HEK293 (cell line): ENCODE measurements around the gene NID1.
A peak's percentile ranks its signal among the peaks of the same experiment; 100 is the strongest.

Source experiments
- CTCF ChIA-PET: fragments of 350-600 bp; formaldehyde crosslinking; extraction: SDS; loops from one replicate; lab custom pipeline; 2021; ENCODE audit warnings: antibody characterized with exemption; lab: Yijun Ruan, JAX
- POLR2A ChIA-PET: fragments of 300-600 bp; formaldehyde crosslinking; extraction: SDS; loops from one replicate; lab custom pipeline; 2020; ENCODE audit warnings: antibody characterized with exemption, inconsistent platforms; lab: Yijun Ruan, JAX
- H3K27ac ChIP-seq: fragments of 200-500 bp; sonication (Bioruptor generic); 2 replicates; pipeline ENCODE4 v1.5.1; 2014; ENCODE audit warnings: low read depth, low read length, control low read depth, inconsistent platforms; ENCODE audit errors: extremely low read depth
- H3K36me3 ChIP-seq, 2 experiments: fragments of 200-500 bp in 1 of 2; sonication (Bioruptor generic) in 1 of 2; 1 replicate in 1 of 2; 2 replicates in 1 of 2; pipeline ENCODE4 v1.5.1; 2014 to 2017; ENCODE audit warnings: inconsistent platforms in 2 of 2, low read length in 2 of 2; ENCODE audit not compliant: control insufficient read depth in 2 of 2, insufficient read depth in 1 of 2
- H3K4me1 ChIP-seq: fragments of 200-500 bp; sonication (Bioruptor generic); 2 replicates; pipeline ENCODE4 v1.5.1; 2014; ENCODE audit warnings: mild to moderate bottlenecking, low read length, inconsistent platforms; ENCODE audit not compliant: control insufficient read depth, insufficient read depth
- H3K4me3 ChIP-seq: 2 replicates; pipeline ENCODE4 v1.5.1; 2011; ENCODE audit warnings: low read depth, mild to moderate bottlenecking, control low read depth, low read length, moderate library complexity
- H3K9me3 ChIP-seq: fragments of 200-500 bp; sonication (Bioruptor generic); 2 replicates; pipeline ENCODE4 v1.5.1; 2014; ENCODE audit warnings: low read depth, low read length, inconsistent platforms; ENCODE audit not compliant: control insufficient read depth, insufficient read depth
- PBX3 ChIP-seq: sonication (generic); formaldehyde crosslinking; IDR thresholded peaks from 2 replicates; pipeline ENCODE4 v1.8.1; 2022; ENCODE audit warnings: mild to moderate bottlenecking, moderate library complexity, missing genetic modification reagents
- SCRT2 ChIP-seq: fragments of 450-650 bp; formaldehyde crosslinking; IDR thresholded peaks from 2 replicates; pipeline ENCODE4 v1.5.1; 2016; ENCODE audit warnings: missing biosample characterization, missing genetic modification characterization
- ZFP3 ChIP-seq: fragments of 450-650 bp; formaldehyde crosslinking; IDR thresholded peaks from 2 replicates; pipeline ENCODE4 v1.5.1; 2016; ENCODE audit warnings: low read depth, missing biosample characterization, missing genetic modification characterization
- ZNF280D ChIP-seq: fragments of 450-650 bp; formaldehyde crosslinking; IDR thresholded peaks from 2 replicates; pipeline ENCODE4 v1.5.1; 2016; ENCODE audit warnings: missing biosample characterization, missing genetic modification characterization
- ZNF311 ChIP-seq: fragments of 450-650 bp; formaldehyde crosslinking; IDR thresholded peaks from 2 replicates; pipeline ENCODE4 v1.5.1; 2017; ENCODE audit warnings: missing biosample characterization, missing genetic modification characterization, borderline replicate concordance
- ZNF354C ChIP-seq: fragments of 450-650 bp; formaldehyde crosslinking; IDR thresholded peaks from 2 replicates; pipeline ENCODE4 v1.5.1; 2016; ENCODE audit warnings: missing biosample characterization, missing genetic modification characterization, low read depth, borderline replicate concordance
- ZNF521 ChIP-seq: fragments of 450-650 bp; formaldehyde crosslinking; IDR thresholded peaks from 2 replicates; pipeline ENCODE4 v1.5.1; 2017; ENCODE audit warnings: missing biosample characterization, mild to moderate bottlenecking, missing genetic modification characterization
- ZNF544 ChIP-seq: fragments of 450-650 bp; formaldehyde crosslinking; IDR thresholded peaks from 2 replicates; pipeline ENCODE4 v1.5.0; 2017; ENCODE audit warnings: missing biosample characterization, missing genetic modification characterization
- ZNF645 ChIP-seq: fragments of 450-650 bp; formaldehyde crosslinking; IDR thresholded peaks from 2 replicates; pipeline ENCODE4; 2016; ENCODE audit warnings: missing biosample characterization, missing genetic modification characterization
- ZNF747 ChIP-seq: fragments of 450-650 bp; formaldehyde crosslinking; IDR thresholded peaks from 2 replicates; pipeline ENCODE4 v1.5.1; 2016; ENCODE audit warnings: missing biosample characterization, missing genetic modification characterization
- ZNF776 ChIP-seq: fragments of 450-650 bp; formaldehyde crosslinking; IDR thresholded peaks from 2 replicates; pipeline ENCODE4 v1.5.0; 2017; ENCODE audit warnings: missing biosample characterization, missing genetic modification characterization, borderline replicate concordance

The NID1 gene

GRCh38 chr1:236020359-236021219, 44.3 kb downstream of the NID1 start:
- H3K4me3 ChIP-seq: no peak overlapping the region
- H3K36me3 ChIP-seq: peaks cover 16 to 78% of the 10 kb centered on the region in 2 experiments
- TF ChIP-seq PBX3: no peak
- TF ChIP-seq ZNF776: no peak
- TF ChIP-seq SCRT2 (tag by site-specific recombination): no peak
- no peak for TF ChIP-seq ZNF311 (tag by site-specific recombination)
- TF ChIP-seq ZNF521 (tag by site-specific recombination): no peak
- no peak for TF ChIP-seq ZFP3 (tag by site-specific recombination)
- TF ChIP-seq ZNF747 (tag by site-specific recombination): no peak
- no peak for TF ChIP-seq ZNF280D
- TF ChIP-seq, all 188 proteins: peak for 0
- ChIA-PET POLR2A (no interaction called here), CTCF (no interaction called here)
- no peaks in the 10 kb centered on the region for H3K9me3 ChIP-seq
- no peaks in the 10 kb centered on the region for H3K4me1 ChIP-seq
- no peak overlapping the region for H3K27ac ChIP-seq

GRCh38 chr1:236018885-236019453, 45.9 kb downstream of the NID1 start:
- Histone ChIP-seq H3K4me3 (no peak overlapping the region), H3K4me1 (no peaks in the 10 kb centered on the region), H3K27ac (no peak overlapping the region), H3K9me3 (no peaks in the 10 kb centered on the region), H3K36me3 (peaks cover 10 to 78% of the 10 kb centered on the region in 2 experiments; a peak in 2 of 3 replicates)
- ChIA-PET POLR2A (no interaction called here), CTCF (interaction anchor here (1.6 kb wide), 1 partner anchor 176 kb away, joined by 4 read pairs; no protein-coding TSS in a partner anchor)
- TF ChIP-seq ZNF544 (tag by site-specific recombination) (no peak), ZNF645 (tag by site-specific recombination) (no peak)

GRCh38 chr1:236016782-236017400, 48.0 kb downstream of the NID1 start:
- ChIA-PET CTCF (interaction anchor here (0.6 to 0.7 kb wide), 3 partner anchors 27 to 1847 kb away, joined by 4 read pairs; no protein-coding TSS in a partner anchor), POLR2A (interaction anchor here (0.6 kb wide), 1 partner anchor 392 kb away, joined by 3 read pairs; no protein-coding TSS in a partner anchor)
- H3K9me3 ChIP-seq: no peaks in the 10 kb centered on the region
- no peak overlapping the region for H3K4me3 ChIP-seq
- peak; percentile 88 for TF ChIP-seq SCRT2 (tag by site-specific recombination)
- no peak for TF ChIP-seq ZNF354C (tag by site-specific recombination)
- peaks cover under 1 to 71% of the 10 kb centered on the region in 2 experiments; a peak in 2 of 3 replicates for H3K36me3 ChIP-seq
- H3K27ac ChIP-seq: no peak overlapping the region
- no peaks in the 10 kb centered on the region for H3K4me1 ChIP-seq
